Liver (tissue), 9 donors: ENCODE data around the gene C10orf105. TPM values are rescaled to one million over a fixed set of nuclear protein-coding genes. Genes with fewer than 3 reads are reported as not detected.

ENCODE experiments used
- DNase-seq: peaks from one replicate; pipeline ENCODE4 v3.0.0-alpha.2; 2017; ENCODE audit warnings: low spot score
- H3K27ac ChIP-seq, 2 donors: one replicate each; pipeline ENCODE4 v1.7.0; 2013; ENCODE audit warnings: inconsistent platforms in 2 of 2, low read length in 2 of 2, control low read depth in 1 of 2, low read depth in 1 of 2, mild to moderate bottlenecking in 1 of 2
- H3K27me3 ChIP-seq, 4 donors: one replicate each; pipeline versions ENCODE4 v1.6.1 to v1.7.0; 2013; ENCODE audit warnings: low read length in 3 of 4, inconsistent platforms in 1 of 4, mild to moderate bottlenecking in 1 of 4, moderate library complexity in 1 of 4; ENCODE audit not compliant: control insufficient read depth in 4 of 4, insufficient read depth in 4 of 4
- H3K36me3 ChIP-seq, 4 donors: one replicate each; pipeline versions ENCODE4 v1.6.1 to v1.7.0; 2013; ENCODE audit warnings: low read length in 3 of 4, mild to moderate bottlenecking in 3 of 4, low read depth in 1 of 4, moderate library complexity in 1 of 4; ENCODE audit not compliant: control insufficient read depth in 4 of 4, insufficient read depth in 3 of 4
- H3K4me1 ChIP-seq, 4 donors: one replicate each; pipeline versions ENCODE4 v1.6.1 to v1.7.0; 2013; ENCODE audit warnings: low read length in 3 of 4, mild to moderate bottlenecking in 3 of 4, moderate library complexity in 1 of 4; ENCODE audit not compliant: control insufficient read depth in 4 of 4, insufficient read depth in 4 of 4
- H3K4me3 ChIP-seq, 3 donors: one replicate each; pipeline versions ENCODE4 v1.6.1 to v1.7.0; 2013; ENCODE audit warnings: low read length in 3 of 3, control low read depth in 1 of 3, low read depth in 1 of 3, mild to moderate bottlenecking in 1 of 3
- H3K9ac ChIP-seq, 2 donors: one replicate each; pipeline ENCODE4 v1.7.0; 2013; ENCODE audit warnings: low read length in 2 of 2, mild to moderate bottlenecking in 2 of 2, moderate library complexity in 2 of 2, control low read depth in 1 of 2, low read depth in 1 of 2
- H3K9me3 ChIP-seq, 4 donors: one replicate each; pipeline versions ENCODE4 v1.6.1 to v1.7.0; 2013; ENCODE audit warnings: low read length in 3 of 4; ENCODE audit not compliant: control insufficient read depth in 4 of 4
- ATF3 ChIP-seq: IDR thresholded peaks from 2 replicates; pipeline ENCODE4 v1.6.1; 2016; ENCODE audit warnings: antibody characterized with exemption
- EGR1 ChIP-seq, 2 donors: IDR thresholded peaks; 2 replicates each; pipeline ENCODE4 v1.6.1; 2016 to 2018; ENCODE audit warnings: antibody characterized with exemption in 2 of 2, low read depth in 2 of 2
- FOXA1 ChIP-seq: IDR thresholded peaks from 2 replicates; pipeline ENCODE4 v1.6.1; 2016; ENCODE audit warnings: antibody characterized with exemption
- FOXA2 ChIP-seq: IDR thresholded peaks from 2 replicates; pipeline ENCODE4 v1.6.1; 2016; ENCODE audit warnings: antibody characterized with exemption
- GABPA ChIP-seq, 2 donors: IDR thresholded peaks in 1 of 2; conservative IDR thresholded peaks in 1 of 2; 2 replicates each; pipeline ENCODE4 v1.6.1; 2016; ENCODE audit warnings: antibody characterized with exemption in 2 of 2, mild to moderate bottlenecking in 1 of 2, moderate library complexity in 1 of 2
- HNF4A ChIP-seq, 2 donors: conservative IDR thresholded peaks; 2 replicates each; pipeline ENCODE4 v1.6.1; 2016; ENCODE audit warnings: antibody characterized with exemption in 2 of 2, mild to moderate bottlenecking in 2 of 2
- HNF4G ChIP-seq: IDR thresholded peaks from 2 replicates; pipeline ENCODE4 v1.6.1; 2016; ENCODE audit warnings: antibody characterized with exemption
- NR2F2 ChIP-seq: IDR thresholded peaks from 2 replicates; pipeline ENCODE4 v1.6.1; 2016; ENCODE audit warnings: antibody characterized with exemption
- RXRA ChIP-seq, 2 donors: IDR thresholded peaks; 2 replicates each; pipeline ENCODE4 v1.6.1; 2017 to 2018; ENCODE audit warnings: antibody characterized with exemption in 2 of 2, mild to moderate bottlenecking in 1 of 2
- WGBS: extraction: QIAGEN DNeasy Blood & Tissue Kit; methylation state at CpG from one replicate; pipeline ENCODE4 v1.1.7; 2013; 5-methylcytosine and 5-hydroxymethylcytosine counted together
- polyA plus RNA-seq, 2 donors: library from polyadenylated mRNA; stranded (reverse) in 1 of 2; unstranded in 1 of 2; fragments of 200-250 nt in 1 of 2; fragments of >200 nt in 1 of 2; fragmentation: Nextera tagmentation in 1 of 2; extraction: Ambion mirVana in 1 of 2; gene quantifications; one replicate each; pipeline versions ENCODE4 v1.2.1 to v1.2.3, GENCODE V29; 2013 to 2015
- total RNA-seq, 2 donors: library from RNA; depleted of rRNA; stranded (reverse); fragments of >200 nt; gene quantifications; one replicate each; pipeline ENCODE4 v1.2.3, GENCODE V29; 2014
- TF ChIP-seq, protein P1 (sequence below): fragments of 150-350 bp; IDR thresholded peaks from 2 replicates; pipeline ENCODE4 v1.5.1; 2017; ENCODE audit warnings: improper control_type of control experiment, low read depth, low read length; ENCODE audit not compliant: missing input control
- TF ChIP-seq, protein P2 (sequence below): IDR thresholded peaks from 2 replicates; pipeline ENCODE4 v1.6.1; 2016; ENCODE audit warnings: antibody characterized with exemption
- TF ChIP-seq, protein P3 (sequence below): IDR thresholded peaks from 2 replicates; pipeline ENCODE4 v1.6.1; 2016; ENCODE audit warnings: antibody characterized with exemption, mild to moderate bottlenecking
- donor health status: healthy.
- donor health status: healthy.
- donor health status: healthy.
- donor health status: healthy.
- donor health status: healthy.

C10orf105 gene
- total and polyA plus RNA-seq, 4 donors = under 0.01 to 0.07 TPM; not detected in 2

DNA sequence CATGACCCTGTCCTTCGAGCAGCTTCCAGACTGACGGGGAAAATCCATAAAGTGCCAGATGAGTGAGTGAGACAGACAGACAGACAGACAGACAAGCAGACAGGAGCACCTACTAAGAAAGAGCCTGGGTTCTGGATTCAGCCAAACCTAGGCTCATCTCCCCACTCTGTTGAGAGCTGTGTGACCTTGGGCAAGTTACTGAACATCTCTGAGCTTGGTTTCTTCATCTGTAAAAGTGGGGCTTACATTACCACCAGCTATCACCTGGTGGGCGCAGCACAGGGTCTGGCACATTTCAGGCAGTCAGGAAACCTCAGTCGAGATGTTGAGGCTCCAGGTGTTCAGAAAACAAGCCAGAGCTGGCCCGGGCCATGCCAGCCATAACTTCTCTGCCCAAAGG lies 37.6 kb downstream of the C10orf105 start:
- TF ChIP-seq, protein P1, sequence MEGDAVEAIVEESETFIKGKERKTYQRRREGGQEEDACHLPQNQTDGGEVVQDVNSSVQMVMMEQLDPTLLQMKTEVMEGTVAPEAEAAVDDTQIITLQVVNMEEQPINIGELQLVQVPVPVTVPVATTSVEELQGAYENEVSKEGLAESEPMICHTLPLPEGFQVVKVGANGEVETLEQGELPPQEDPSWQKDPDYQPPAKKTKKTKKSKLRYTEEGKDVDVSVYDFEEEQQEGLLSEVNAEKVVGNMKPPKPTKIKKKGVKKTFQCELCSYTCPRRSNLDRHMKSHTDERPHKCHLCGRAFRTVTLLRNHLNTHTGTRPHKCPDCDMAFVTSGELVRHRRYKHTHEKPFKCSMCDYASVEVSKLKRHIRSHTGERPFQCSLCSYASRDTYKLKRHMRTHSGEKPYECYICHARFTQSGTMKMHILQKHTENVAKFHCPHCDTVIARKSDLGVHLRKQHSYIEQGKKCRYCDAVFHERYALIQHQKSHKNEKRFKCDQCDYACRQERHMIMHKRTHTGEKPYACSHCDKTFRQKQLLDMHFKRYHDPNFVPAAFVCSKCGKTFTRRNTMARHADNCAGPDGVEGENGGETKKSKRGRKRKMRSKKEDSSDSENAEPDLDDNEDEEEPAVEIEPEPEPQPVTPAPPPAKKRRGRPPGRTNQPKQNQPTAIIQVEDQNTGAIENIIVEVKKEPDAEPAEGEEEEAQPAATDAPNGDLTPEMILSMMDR = no peak
- Histone ChIP-seq H3K4me3 (no peak overlapping the region), H3K27ac (no peak overlapping the region), H3K36me3 (peaks cover 0 to 6% (median 0%) of the 10 kb centered on the region in 4 donors), H3K27me3 (no peaks in the 10 kb centered on the region), H3K9ac (no peak overlapping the region), H3K9me3 (no peaks in the 10 kb centered on the region), H3K4me1 (no peaks in the 10 kb centered on the region)
- no peak for DNase-seq
- WGBS = 93% methylated on average over 5 of the region's 5 CpGs

GRCh38 chr10:71679425-71679824 lies 40.2 kb downstream of the C10orf105 start:
- Histone ChIP-seq H3K4me3 (no peak overlapping the region), H3K9ac (no peak overlapping the region), H3K9me3 (no peaks in the 10 kb centered on the region), H3K27ac (no peak overlapping the region), H3K27me3 (no peaks in the 10 kb centered on the region), H3K4me1 (no peaks in the 10 kb centered on the region), H3K36me3 (peaks cover 0 to 6% (median 0%) of the 10 kb centered on the region in 4 donors)
- DNase-seq = no peak
- WGBS = 88% methylated on average over 9 of the region's 9 CpGs
- TF ChIP-seq, protein P2, sequence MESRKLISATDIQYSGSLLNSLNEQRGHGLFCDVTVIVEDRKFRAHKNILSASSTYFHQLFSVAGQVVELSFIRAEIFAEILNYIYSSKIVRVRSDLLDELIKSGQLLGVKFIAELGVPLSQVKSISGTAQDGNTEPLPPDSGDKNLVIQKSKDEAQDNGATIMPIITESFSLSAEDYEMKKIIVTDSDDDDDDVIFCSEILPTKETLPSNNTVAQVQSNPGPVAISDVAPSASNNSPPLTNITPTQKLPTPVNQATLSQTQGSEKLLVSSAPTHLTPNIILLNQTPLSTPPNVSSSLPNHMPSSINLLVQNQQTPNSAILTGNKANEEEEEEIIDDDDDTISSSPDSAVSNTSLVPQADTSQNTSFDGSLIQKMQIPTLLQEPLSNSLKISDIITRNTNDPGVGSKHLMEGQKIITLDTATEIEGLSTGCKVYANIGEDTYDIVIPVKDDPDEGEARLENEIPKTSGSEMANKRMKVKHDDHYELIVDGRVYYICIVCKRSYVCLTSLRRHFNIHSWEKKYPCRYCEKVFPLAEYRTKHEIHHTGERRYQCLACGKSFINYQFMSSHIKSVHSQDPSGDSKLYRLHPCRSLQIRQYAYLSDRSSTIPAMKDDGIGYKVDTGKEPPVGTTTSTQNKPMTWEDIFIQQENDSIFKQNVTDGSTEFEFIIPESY = no peak
- TF ChIP-seq NR2F2 (no peak), FOXA2 (no peak), HNF4A (conservative IDR thresholded peaks at IDR 0.05) (no peak), HNF4G (no peak), FOXA1 (no peak), ATF3 (no peak), RXRA (IDR thresholded peaks at IDR 0.05) (no peak), GABPA (IDR thresholded peaks at IDR 0.05 in 1 of 2, conservative IDR thresholded peaks at IDR 0.05 in 1 of 2) (no peak), EGR1 (IDR thresholded peaks at IDR 0.05; ENCODE audit: low read depth in 2 of 2) (no peak)
- TF ChIP-seq, protein P3, sequence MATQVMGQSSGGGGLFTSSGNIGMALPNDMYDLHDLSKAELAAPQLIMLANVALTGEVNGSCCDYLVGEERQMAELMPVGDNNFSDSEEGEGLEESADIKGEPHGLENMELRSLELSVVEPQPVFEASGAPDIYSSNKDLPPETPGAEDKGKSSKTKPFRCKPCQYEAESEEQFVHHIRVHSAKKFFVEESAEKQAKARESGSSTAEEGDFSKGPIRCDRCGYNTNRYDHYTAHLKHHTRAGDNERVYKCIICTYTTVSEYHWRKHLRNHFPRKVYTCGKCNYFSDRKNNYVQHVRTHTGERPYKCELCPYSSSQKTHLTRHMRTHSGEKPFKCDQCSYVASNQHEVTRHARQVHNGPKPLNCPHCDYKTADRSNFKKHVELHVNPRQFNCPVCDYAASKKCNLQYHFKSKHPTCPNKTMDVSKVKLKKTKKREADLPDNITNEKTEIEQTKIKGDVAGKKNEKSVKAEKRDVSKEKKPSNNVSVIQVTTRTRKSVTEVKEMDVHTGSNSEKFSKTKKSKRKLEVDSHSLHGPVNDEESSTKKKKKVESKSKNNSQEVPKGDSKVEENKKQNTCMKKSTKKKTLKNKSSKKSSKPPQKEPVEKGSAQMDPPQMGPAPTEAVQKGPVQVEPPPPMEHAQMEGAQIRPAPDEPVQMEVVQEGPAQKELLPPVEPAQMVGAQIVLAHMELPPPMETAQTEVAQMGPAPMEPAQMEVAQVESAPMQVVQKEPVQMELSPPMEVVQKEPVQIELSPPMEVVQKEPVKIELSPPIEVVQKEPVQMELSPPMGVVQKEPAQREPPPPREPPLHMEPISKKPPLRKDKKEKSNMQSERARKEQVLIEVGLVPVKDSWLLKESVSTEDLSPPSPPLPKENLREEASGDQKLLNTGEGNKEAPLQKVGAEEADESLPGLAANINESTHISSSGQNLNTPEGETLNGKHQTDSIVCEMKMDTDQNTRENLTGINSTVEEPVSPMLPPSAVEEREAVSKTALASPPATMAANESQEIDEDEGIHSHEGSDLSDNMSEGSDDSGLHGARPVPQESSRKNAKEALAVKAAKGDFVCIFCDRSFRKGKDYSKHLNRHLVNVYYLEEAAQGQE = no peak
